Caki2 (cell line): Measurements from ENCODE around the gene PDE6A. TPM values are rescaled to one million over a fixed set of nuclear protein-coding genes. Genes with fewer than 3 reads are reported as not detected.
"Not testable (repeated sequence)": the region's sequence is repeated elsewhere in the genome, so short reads cannot be mapped to it uniquely, and the experiment has no call there.

ENCODE experiments used
- DNase-seq: peaks from one replicate; pipeline ENCODE4 v3.0.0-alpha.2; 2015; ENCODE audit warnings: low read depth
- in situ Hi-C: cut with HindIII; loops from 2 replicates; pipeline ENCODE4 v1.10.0; 2016; ENCODE audit warnings: low sequenced_read_pairs, low pct_unique_long_range_greater_than_20kb, mixed read lengths
- total RNA-seq: library from RNA; depleted of rRNA; stranded (reverse); fragments of >200 nt; shearing (Covaris generic); gene quantifications from 2 replicates; pipeline ENCODE4 v1.2.3, GENCODE V29; 2014; ENCODE audit warnings: low replicate concordance

PDE6A gene
- total RNA-seq, 1 experiment from 2014 or later: 0.07 TPM

DNA sequence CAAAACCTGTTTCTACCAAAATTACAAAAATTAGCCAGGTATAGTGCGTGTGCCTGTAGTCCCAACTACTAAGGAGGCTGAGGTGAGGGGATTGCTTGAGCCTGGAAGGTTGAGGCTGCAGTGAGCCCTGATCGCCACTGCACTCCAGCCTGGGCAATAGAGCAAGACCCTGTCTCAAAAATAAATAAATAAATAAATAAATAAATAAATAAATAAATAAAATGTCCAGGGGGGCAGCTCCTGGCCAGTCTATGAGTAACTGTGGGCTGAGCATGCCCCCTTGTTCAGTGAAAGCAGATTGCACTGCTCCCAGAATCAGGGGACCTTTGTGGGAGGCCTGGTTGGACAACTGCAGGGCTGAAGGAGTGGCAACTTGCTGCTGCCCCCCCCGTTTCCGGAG, 62.7 kb downstream of the PDE6A start:
- DNase-seq: no peak
- in situ Hi-C loops: no loop called here

DNA sequence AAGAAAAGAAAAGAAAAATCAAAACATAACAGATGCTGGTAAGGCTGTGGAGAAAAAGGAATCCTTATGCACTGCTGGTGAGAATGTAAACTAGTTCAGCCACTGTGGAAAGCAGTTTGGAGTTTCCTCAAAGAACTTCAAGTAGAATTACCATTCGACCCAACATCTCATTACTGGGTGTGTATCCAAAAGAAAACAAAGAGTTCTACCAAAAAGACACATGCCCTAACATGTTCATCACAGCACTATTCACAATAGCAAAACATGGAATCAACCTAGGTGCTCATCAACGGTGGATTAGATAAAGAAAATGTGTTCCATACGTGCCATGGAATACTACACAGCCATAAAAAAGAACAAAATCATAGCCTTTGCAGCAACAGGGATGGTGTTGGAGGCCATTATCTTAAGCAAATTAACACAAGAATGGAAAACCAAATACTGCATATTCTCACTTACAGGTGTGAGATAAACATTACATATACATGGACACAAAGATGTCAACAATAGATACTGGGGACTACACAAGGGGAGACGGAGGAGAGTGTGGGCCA, 63.4 kb downstream of the PDE6A start:
- no peak for DNase-seq
- in situ Hi-C loops: no loop called here

DNA sequence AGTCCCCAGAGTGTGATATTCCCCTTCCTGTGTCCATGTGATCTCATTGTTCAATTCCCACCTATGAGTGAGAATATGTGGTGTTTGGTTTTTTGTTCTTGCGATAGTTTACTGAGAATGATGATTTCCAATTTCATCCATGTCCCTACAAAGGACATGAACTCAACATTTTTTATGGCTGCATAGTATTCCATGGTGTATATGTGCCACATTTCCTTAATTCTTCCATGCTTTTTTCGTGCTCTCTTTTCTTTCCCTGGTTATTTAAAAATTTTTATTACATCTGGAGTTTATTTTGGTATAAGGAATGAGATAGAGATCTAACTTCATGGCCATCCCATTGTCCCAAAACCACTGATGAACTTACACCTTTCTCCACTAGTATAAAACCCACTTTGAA, 65.0 kb downstream of the PDE6A start:
- DNase-seq, in situ Hi-C loops: not testable (repeated sequence)

- in situ Hi-C loops: no loop called here
- DNase-seq: no peak
Measured at GRCh38 chr5:149878371-149878770, 66.2 kb downstream of the PDE6A start.

GRCh38 chr5:149873896-149874295, 70.7 kb downstream of the PDE6A start:
- no peak for DNase-seq
- in situ Hi-C loops: no loop called here

DNA sequence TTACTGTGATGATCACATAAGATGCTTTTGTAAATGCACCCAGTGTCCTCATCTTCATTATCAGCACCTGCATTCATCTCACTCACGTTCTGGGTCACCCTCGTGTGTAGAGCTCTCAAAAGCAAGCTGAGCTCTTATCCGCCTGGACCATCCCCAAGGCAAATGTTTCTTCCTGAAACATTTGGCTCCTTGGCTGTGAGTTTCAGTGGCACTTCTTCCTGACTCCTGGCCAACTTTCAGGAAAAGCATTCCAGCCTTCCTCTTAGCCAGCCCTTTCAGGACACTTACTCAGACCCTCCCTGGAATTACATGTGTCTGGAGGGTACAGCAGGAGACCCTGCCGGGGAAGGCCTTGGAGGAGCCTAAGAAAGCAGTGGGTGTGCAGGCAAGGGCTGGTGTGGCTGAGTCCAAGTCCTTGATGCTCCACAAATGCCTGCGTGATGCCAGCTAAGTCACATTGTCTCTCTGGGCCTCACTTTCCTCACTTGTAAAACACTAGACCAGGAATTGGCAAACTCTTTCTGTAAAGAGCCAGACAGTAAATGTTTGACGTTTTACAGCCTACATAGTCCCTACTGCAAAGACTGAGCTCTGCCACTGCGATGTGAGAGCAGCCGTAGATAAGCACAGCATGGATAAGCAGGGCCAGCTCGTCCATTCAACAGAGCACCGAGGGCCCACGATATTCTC, 72.1 kb downstream of the PDE6A start:
- in situ Hi-C loops: no loop called here
- no peak for DNase-seq

DNA sequence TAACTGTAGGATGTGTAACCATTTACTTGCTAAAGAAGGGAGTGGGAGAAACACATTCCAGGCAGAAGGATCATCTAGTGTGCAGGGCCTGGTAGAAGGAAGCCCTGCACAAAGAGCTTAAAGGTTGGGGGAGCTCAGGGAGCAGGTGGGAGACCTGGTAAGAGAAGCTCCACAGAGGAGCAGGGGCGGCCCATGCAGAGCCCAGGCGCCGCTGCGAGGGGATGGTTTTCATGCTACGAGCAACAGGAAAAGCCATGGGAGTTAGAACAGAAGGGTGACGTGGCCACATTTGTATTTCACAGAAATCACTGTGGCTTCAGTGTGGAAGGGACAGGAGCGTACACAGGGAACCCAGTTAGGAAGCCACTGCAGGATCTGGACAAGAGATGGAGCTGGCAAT, 73.1 kb downstream of the PDE6A start:
- no peak for DNase-seq
- in situ Hi-C loops: no loop called here

DNA sequence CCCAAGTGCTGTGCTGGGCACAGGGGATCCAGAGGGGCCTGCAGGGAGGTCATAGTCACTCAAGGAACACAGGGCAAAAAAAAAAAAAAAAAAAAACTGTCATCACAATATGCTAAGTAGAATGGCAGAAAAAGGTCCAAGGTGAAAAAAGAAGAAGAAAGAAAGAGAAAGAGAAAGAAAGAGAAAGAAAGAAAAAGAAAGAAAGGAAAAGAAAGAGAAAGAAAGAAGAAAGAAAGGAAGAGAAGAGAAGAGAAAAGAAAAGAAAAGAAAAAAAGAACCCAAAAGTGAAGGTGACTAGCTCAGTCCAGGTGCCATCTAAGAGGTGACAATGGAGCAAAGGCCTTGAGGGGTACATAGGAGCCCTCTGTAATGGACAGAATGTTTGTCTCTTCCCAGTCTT, 73.9 kb downstream of the PDE6A start:
- no peak for DNase-seq
- in situ Hi-C loops: no loop called here

GRCh38 chr5:149870232-149870631, 74.4 kb downstream of the PDE6A start:
- in situ Hi-C loops: no loop called here

GRCh38 chr5:149869411-149869821, 75.2 kb downstream of the PDE6A start:
- in situ Hi-C loops: no loop called here
- DNase-seq: no peak

More at GRCh38 chr5:149870232-149870631, 74.4 kb downstream of the PDE6A start:
- no peak for DNase-seq

DNA sequence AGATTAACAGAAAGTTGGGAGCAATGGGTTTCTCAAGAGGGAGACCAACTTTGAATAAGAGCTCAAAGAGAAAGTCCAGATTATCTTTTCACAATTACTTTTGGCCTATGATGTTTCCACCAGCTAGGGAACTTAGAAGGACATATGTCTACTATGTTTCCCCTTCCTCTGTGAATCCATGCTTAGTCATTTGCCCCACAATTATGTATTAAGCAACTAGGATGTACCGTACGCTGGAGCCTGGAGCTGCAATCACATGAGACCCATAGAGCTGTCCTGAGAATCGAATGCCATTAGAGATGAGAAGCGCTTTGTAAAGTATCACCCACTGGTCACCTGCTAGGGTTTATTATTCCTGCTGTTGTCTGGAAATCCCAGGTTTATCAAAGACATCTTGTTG, 78.8 kb downstream of the PDE6A start:
- in situ Hi-C loops: no loop called here
- DNase-seq: no peak

DNA sequence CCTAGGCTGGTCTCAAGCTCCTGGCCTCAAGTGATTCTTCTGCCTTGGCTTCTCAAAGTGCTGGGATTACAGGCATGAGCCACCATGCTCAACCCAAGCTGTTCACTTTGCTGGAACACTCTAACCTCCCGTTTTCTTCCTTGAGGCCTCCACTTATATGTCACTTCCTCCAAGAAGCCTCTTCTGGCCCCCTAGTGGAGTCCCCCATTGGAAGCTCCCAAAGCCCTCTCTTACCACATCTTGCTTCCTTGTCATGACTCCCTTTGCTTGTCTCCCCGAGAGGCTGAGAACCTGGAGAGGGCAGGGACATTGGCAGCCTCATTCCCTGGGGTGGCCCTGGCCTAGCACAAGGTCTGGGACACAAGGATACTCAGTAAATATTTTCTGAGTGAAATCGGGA, 80.8 kb downstream of the PDE6A start:
- in situ Hi-C loops: no loop called here
- DNase-seq: no peak

DNA sequence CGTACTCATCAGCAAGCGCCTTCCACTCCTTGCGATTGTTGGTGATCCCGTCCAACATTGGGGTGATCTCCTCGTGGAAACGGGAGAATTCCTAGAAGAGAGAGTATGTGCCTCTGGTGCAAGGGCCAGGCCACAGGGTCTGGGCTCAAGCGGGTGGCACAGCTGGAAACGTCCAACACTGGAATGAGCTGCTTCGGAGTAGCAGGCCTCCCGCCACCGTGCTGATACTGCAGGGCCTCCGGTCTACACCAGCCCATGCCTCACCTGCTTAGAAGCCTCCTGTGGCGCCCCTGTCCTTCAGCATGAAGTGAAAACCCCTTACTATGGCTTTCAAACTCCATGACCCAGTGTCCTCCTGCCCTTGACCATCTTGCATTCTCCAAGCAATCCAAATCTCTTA, 81.4 kb downstream of the PDE6A start:
- in situ Hi-C loops: no loop called here
- no peak for DNase-seq

- DNase-seq: peak; percentile 17
Measured at GRCh38 chr5:149860801-149861322, 83.7 kb downstream of the PDE6A start.

GRCh38 chr5:149859746-149860145, 84.8 kb downstream of the PDE6A start:
- in situ Hi-C loops: no loop called here
- DNase-seq: peak; percentile 39

More at GRCh38 chr5:149860801-149861322, 83.7 kb downstream of the PDE6A start:
- in situ Hi-C loops: no loop called here

DNA sequence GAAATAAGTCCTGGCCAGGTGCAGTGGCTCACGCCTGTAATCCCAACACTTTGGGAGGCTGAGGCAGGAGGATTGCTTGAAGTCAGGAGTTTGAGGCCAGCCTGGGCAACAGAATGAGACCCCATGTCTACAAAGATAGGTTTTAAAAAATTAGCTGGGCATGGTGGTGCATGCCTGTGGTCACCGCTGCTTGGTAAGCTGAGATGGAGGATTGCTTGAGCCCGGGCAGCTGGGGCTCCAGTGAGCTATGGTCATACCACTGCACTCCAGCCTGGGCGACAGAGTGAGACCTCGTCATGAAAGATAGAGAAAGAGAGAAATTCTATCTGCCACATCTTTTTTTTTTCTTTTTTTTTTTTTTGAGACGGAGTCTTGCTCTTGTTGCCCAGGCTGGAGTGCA, 86.1 kb downstream of the PDE6A start:
- in situ Hi-C loops, DNase-seq: not testable (repeated sequence)

DNA sequence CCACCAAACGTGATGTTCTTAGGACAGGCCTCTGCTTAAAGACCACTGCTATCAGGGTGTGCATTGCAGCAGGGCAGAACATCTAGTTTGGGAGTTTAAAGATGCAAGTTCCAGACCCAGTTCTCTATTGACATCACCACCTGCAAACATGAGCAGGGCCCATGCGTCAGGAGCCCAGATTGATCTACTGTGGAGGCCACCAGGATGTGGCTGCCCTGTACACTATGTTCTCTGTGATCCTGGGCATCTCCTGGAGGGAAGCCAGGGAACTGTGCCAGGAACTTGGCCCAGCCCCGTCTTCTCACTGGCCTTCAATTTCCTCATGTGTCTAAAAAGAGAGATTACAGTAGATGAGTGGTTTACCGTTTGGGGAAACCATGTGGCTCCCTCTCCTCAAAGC, 87.1 kb downstream of the PDE6A start:
- DNase-seq: peak; percentile 76
- in situ Hi-C loops: no loop called here

- in situ Hi-C loops: no loop called here
- no peak for DNase-seq
Measured at GRCh38 chr5:149855366-149855765, 89.2 kb downstream of the PDE6A start.

GRCh38 chr5:149854866-149855265, 89.7 kb downstream of the PDE6A start:
- in situ Hi-C loops: no loop called here
- DNase-seq: no peak

DNA sequence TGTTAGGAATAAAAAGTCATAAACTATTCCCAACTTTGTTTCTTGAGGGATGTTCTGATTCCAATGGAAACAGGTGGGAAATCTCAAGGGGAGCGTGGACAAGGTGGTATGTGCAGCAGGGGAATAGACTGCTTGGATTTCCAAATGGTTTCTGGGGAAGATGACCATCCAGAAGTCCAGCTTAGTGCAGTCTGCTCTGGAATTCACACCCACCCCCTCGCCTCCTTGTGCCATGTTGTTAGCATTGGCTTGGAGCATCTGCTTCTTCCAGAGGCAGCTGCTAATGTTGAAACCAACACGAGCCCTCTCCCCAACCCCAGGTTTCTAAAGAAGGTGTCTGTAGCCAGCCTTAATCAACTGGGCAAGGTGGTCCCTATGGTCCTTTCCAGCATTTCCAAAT, 90.9 kb downstream of the PDE6A start:
- in situ Hi-C loops: no loop called here
- no peak for DNase-seq
